ENCODE measurements around the gene NBEA.
A peak's percentile ranks its signal among the peaks of the same experiment; 100 is the strongest.

Gene NBEA

GRCh38 chr13:35598233-35598632, 656.2 kb downstream of the NBEA start:
- no peaks in the 10 kb centered on the region for H3K9me3 ChIP-seq
- TF ChIP-seq CTCF (IDR thresholded peaks at IDR 0.05; ENCODE audit: low read depth, low read length), result no peak
- H3K36me3 ChIP-seq, result peaks cover 15% of the 10 kb centered on the region
- no peak for DNase-seq
- H3K4me1 ChIP-seq, result peaks cover 39% of the 10 kb centered on the region
- no peaks in the 10 kb centered on the region for H3K27me3 ChIP-seq
- no peak overlapping the region for H3K4me3 ChIP-seq (ENCODE audit: low read depth, low read length)

DNA sequence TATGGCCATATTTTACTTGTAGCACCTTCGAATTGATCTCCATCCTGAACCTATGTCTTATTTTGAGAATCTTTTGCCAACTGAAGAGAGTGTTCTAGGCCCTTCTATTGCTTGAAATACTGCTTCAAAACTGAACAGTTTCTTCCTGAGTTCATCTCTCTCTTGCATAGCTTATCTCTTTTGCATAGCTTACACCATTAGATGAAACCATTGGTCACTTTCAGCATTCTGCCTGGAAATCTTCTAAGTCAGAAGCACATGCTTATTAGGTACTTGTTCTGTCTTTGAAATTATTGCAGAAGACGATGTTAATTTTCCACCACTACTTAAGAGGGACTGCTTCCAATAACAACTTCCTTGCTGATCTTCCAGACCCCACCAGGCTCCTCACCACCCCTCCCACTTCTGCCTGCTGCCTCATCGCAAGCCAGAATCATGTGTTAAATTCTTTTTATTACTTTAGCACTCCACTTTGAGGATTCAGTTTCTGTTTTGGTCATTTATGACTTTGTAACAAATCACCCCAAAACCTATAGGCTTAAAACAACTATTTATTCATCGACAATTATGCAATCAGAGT, 656.8 kb downstream of the NBEA start:
- Histone ChIP-seq H3K27me3 (no peaks in the 10 kb centered on the region), H3K4me1 (peaks cover 34% of the 10 kb centered on the region), H3K36me3 (peaks cover 14% of the 10 kb centered on the region), H3K4me3 (ENCODE audit: low read depth, low read length) (no peak overlapping the region), H3K9me3 (no peaks in the 10 kb centered on the region)
- TF ChIP-seq CTCF (IDR thresholded peaks at IDR 0.05; ENCODE audit: low read depth, low read length), result no peak
- no peak for DNase-seq

DNA sequence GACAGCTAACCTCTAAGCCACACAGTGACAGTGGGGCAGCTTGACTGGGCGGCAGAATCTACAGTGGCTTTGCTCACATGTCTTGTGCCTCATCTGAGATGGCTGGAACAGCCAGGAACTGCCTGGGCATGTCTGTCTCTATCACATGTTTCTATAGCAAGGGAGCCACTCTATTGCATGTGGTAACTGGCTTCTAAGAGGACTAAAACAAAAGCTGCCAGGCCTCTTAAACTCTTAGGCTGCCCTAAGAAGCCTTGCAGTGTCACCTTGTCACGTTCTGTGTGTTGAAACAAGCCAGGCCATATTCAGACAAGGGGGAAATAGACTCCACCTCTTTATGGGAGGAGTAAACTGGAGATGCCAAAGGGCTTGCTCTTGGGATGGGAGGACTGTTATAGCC, 657.3 kb downstream of the NBEA start:
- Histone ChIP-seq H3K4me3 (ENCODE audit: low read depth, low read length) (no peak overlapping the region), H3K36me3 (peaks cover 14% of the 10 kb centered on the region), H3K27me3 (no peaks in the 10 kb centered on the region), H3K9me3 (no peaks in the 10 kb centered on the region), H3K4me1 (peaks cover 39% of the 10 kb centered on the region)
- DNase-seq, result peak; percentile 32
- TF ChIP-seq CTCF (IDR thresholded peaks at IDR 0.05; ENCODE audit: low read depth, low read length), result no peak

- TF ChIP-seq CTCF (IDR thresholded peaks at IDR 0.05; ENCODE audit: low read depth, low read length), result no peak
- H3K36me3 ChIP-seq, result peaks cover 6% of the 10 kb centered on the region
- no peaks in the 10 kb centered on the region for H3K27me3 ChIP-seq
- H3K4me3 ChIP-seq (ENCODE audit: low read depth, low read length), result no peak overlapping the region
- no peak for DNase-seq
- H3K9me3 ChIP-seq, result no peaks in the 10 kb centered on the region
- H3K4me1 ChIP-seq, result peaks cover 41% of the 10 kb centered on the region
Observed at GRCh38 chr13:35600137-35600536, 658.1 kb downstream of the NBEA start.

DNA sequence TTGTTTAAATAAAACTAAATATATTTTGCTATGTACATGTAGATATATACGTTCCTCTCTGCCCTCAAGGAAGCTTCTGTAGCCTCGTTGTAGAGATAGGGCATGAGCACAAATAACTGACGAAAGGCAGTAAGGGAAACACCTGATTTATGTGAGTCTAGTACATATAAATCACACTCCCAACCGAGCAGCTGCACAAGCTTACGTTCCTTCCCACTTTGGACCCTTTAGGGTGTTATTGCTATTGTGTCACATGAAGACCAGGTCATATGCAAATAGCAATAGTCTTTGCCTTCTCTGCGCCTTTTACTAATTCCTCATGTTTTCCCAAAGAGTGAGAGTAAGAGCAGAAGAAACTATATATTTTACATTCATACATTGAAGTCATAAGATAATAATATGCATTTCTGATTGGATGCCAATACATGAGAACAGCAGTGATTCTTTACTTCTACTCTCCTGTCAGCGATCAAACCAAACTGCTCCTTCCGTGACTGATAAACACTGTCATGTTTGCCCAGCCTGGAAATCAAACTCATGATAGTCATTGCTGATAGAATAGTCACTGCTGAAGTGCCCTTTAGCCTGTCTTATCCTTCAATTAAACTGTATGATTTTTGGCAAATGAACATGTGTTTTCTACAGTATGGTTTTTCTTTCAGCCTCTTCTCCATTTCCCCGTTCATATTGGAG, 661.7 kb downstream of the NBEA start:
- Histone ChIP-seq H3K4me3 (ENCODE audit: low read depth, low read length) (no peak overlapping the region), H3K9me3 (no peaks in the 10 kb centered on the region)
- no peak for DNase-seq

More for the DNA sequence above, 661.7 kb downstream of the NBEA start:
- Histone ChIP-seq H3K4me1 (peaks cover 20% of the 10 kb centered on the region), H3K27me3 (no peaks in the 10 kb centered on the region), H3K36me3 (peaks cover 1% of the 10 kb centered on the region)
- TF ChIP-seq CTCF (IDR thresholded peaks at IDR 0.05; ENCODE audit: low read depth, low read length), result no peak
